ENCODE measurements around the gene ZDHHC13.

The ZDHHC13 gene

GRCh38 chr11:19204836-19205235, 87.9 kb downstream of the ZDHHC13 start:
- TF ChIP-seq FOXP2 (optimal IDR thresholded peaks at IDR 0.05; ENCODE audit: borderline replicate concordance, extremely low read depth, extremely low read length, insufficient read depth) (no peak), SIN3A (IDR thresholded peaks at IDR 0.05; ENCODE audit: borderline replicate concordance, insufficient read depth, low read length) (no peak), POLR2AphosphoS5 (IDR thresholded peaks at IDR 0.05; ENCODE audit: low read depth, low read length) (no peak), TAF1 (IDR thresholded peaks at IDR 0.05; ENCODE audit: borderline replicate concordance, insufficient read depth, low read length) (no peak), REST (IDR thresholded peaks at IDR 0.05; ENCODE audit: insufficient read depth in 1 of 2, low read depth in 2 of 2, low read length in 2 of 2) (no peak)

- TF ChIP-seq POLR2AphosphoS5 (IDR thresholded peaks at IDR 0.05; ENCODE audit: low read depth, low read length), result no peak
- TF ChIP-seq SIN3A (IDR thresholded peaks at IDR 0.05; ENCODE audit: borderline replicate concordance, insufficient read depth, low read length), result no peak
- TF ChIP-seq REST (IDR thresholded peaks at IDR 0.05; ENCODE audit: insufficient read depth in 1 of 2, low read depth in 2 of 2, low read length in 2 of 2), result no peak
- no peak for TF ChIP-seq TAF1 (IDR thresholded peaks at IDR 0.05; ENCODE audit: borderline replicate concordance, insufficient read depth, low read length)
- no peak for TF ChIP-seq FOXP2 (optimal IDR thresholded peaks at IDR 0.05; ENCODE audit: borderline replicate concordance, extremely low read depth, extremely low read length, insufficient read depth)
Observed at GRCh38 chr11:19208181-19208580, 91.2 kb downstream of the ZDHHC13 start.

GRCh38 chr11:19208959-19209546, 92.1 kb downstream of the ZDHHC13 start:
- TF ChIP-seq POLR2AphosphoS5 (IDR thresholded peaks at IDR 0.05; ENCODE audit: low read depth, low read length), result no peak
- no peak for TF ChIP-seq SIN3A (IDR thresholded peaks at IDR 0.05; ENCODE audit: borderline replicate concordance, insufficient read depth, low read length)
- no peak for TF ChIP-seq REST (IDR thresholded peaks at IDR 0.05; ENCODE audit: insufficient read depth in 1 of 2, low read depth in 2 of 2, low read length in 2 of 2)
- no peak for TF ChIP-seq TAF1 (IDR thresholded peaks at IDR 0.05; ENCODE audit: borderline replicate concordance, insufficient read depth, low read length)
- no peak for TF ChIP-seq FOXP2 (optimal IDR thresholded peaks at IDR 0.05; ENCODE audit: borderline replicate concordance, extremely low read depth, extremely low read length, insufficient read depth)

GRCh38 chr11:19209617-19210370, 92.8 kb downstream of the ZDHHC13 start:
- no peak for TF ChIP-seq SIN3A (IDR thresholded peaks at IDR 0.05; ENCODE audit: borderline replicate concordance, insufficient read depth, low read length)

- TF ChIP-seq SIN3A (IDR thresholded peaks at IDR 0.05; ENCODE audit: borderline replicate concordance, insufficient read depth, low read length) (no peak), POLR2AphosphoS5 (IDR thresholded peaks at IDR 0.05; ENCODE audit: low read depth, low read length) (no peak), TAF1 (IDR thresholded peaks at IDR 0.05; ENCODE audit: borderline replicate concordance, insufficient read depth, low read length) (no peak), REST (IDR thresholded peaks at IDR 0.05; ENCODE audit: insufficient read depth in 1 of 2, low read depth in 2 of 2, low read length in 2 of 2) (no peak)
Observed at GRCh38 chr11:19216021-19216420, 99.1 kb downstream of the ZDHHC13 start.

Data from PFSK-1 (cell line).